ENCODE measurements around the gene PTPRN2. TPM values are rescaled to one million over a fixed set of nuclear protein-coding genes. Genes with fewer than 3 reads are reported as not detected.
"Not testable (repeated sequence)": the region's sequence is repeated elsewhere in the genome, so short reads cannot be mapped to it uniquely, and the experiment has no call there.

The PTPRN2 gene
- total RNA-seq, 1 experiment from 2014 or later = 0.11 TPM

- no peak for DNase-seq (ENCODE audit: low spot score)
- no peak for TF ChIP-seq EZH2 (IDR thresholded peaks at IDR 0.05; ENCODE audit: borderline replicate concordance, low read depth, low read length, poor library complexity, severe bottlenecking)
- TF ChIP-seq, protein P1, sequence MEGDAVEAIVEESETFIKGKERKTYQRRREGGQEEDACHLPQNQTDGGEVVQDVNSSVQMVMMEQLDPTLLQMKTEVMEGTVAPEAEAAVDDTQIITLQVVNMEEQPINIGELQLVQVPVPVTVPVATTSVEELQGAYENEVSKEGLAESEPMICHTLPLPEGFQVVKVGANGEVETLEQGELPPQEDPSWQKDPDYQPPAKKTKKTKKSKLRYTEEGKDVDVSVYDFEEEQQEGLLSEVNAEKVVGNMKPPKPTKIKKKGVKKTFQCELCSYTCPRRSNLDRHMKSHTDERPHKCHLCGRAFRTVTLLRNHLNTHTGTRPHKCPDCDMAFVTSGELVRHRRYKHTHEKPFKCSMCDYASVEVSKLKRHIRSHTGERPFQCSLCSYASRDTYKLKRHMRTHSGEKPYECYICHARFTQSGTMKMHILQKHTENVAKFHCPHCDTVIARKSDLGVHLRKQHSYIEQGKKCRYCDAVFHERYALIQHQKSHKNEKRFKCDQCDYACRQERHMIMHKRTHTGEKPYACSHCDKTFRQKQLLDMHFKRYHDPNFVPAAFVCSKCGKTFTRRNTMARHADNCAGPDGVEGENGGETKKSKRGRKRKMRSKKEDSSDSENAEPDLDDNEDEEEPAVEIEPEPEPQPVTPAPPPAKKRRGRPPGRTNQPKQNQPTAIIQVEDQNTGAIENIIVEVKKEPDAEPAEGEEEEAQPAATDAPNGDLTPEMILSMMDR (conservative IDR thresholded peaks at IDR 0.05; ENCODE audit: low read depth, low read length) = no peak
- Histone ChIP-seq H3K9me3 (ENCODE audit: low read depth, low read length, poor library complexity, severe bottlenecking) (peaks cover 12% of the 10 kb centered on the region), H3K27ac (ENCODE audit: low read depth, low read length, poor library complexity, severe bottlenecking) (no peak overlapping the region), H3K4me1 (ENCODE audit: insufficient read depth, low read length, poor library complexity, severe bottlenecking) (no peaks in the 10 kb centered on the region), H3K27me3 (replicated peaks; ENCODE audit: insufficient read depth, low read depth, low read length, poor library complexity) (no peaks in the 10 kb centered on the region), H3K4me3 (ENCODE audit: low read depth, low read length, poor library complexity, severe bottlenecking) (no peak overlapping the region), H3K36me3 (ENCODE audit: insufficient read depth, low read length, poor library complexity, severe bottlenecking) (no peaks in the 10 kb centered on the region)
- CTCF ChIA-PET = no interaction called here
- intact Hi-C loops (cut with micrococcal nuclease; ENCODE audit: unreplicated experiment) = no loop called here
- BruUV-seq (replicated peaks) = no TSS peak
- POLR2A ChIA-PET (ENCODE audit: low non-redundant PET) = no interaction called here
Measured at GRCh38 chr7:158204453-158204852, 383.2 kb downstream of the PTPRN2 start.

GRCh38 chr7:158203948-158204347 lies 383.7 kb downstream of the PTPRN2 start:
- H3K9me3 ChIP-seq (ENCODE audit: low read depth, low read length, poor library complexity, severe bottlenecking) = peaks cover 12% of the 10 kb centered on the region
- intact Hi-C loops (cut with micrococcal nuclease; ENCODE audit: unreplicated experiment) = not testable (repeated sequence)

GRCh38 chr7:158194365-158194900 lies 393.2 kb downstream of the PTPRN2 start:
- TF ChIP-seq, protein P1 (conservative IDR thresholded peaks at IDR 0.05; ENCODE audit: low read depth, low read length) = no peak
- no peak for TF ChIP-seq EZH2 (IDR thresholded peaks at IDR 0.05; ENCODE audit: borderline replicate concordance, low read depth, low read length, poor library complexity, severe bottlenecking)
- Histone ChIP-seq H3K27me3 (replicated peaks; ENCODE audit: insufficient read depth, low read depth, low read length, poor library complexity) (no peaks in the 10 kb centered on the region), H3K36me3 (ENCODE audit: insufficient read depth, low read length, poor library complexity, severe bottlenecking) (no peaks in the 10 kb centered on the region), H3K4me3 (ENCODE audit: low read depth, low read length, poor library complexity, severe bottlenecking) (no peak overlapping the region), H3K9me3 (ENCODE audit: low read depth, low read length, poor library complexity, severe bottlenecking) (peaks cover 43% of the 10 kb centered on the region), H3K4me1 (ENCODE audit: insufficient read depth, low read length, poor library complexity, severe bottlenecking) (no peaks in the 10 kb centered on the region), H3K27ac (ENCODE audit: low read depth, low read length, poor library complexity, severe bottlenecking) (no peak overlapping the region)
- DNase-seq (ENCODE audit: low spot score) = no peak
- CTCF ChIA-PET = no interaction called here
- intact Hi-C loops (cut with micrococcal nuclease; ENCODE audit: unreplicated experiment) = no loop called here
- no TSS peak for BruUV-seq (replicated peaks)
- POLR2A ChIA-PET (ENCODE audit: low non-redundant PET) = no interaction called here

More at GRCh38 chr7:158203948-158204347, 383.7 kb downstream of the PTPRN2 start:
- CTCF ChIA-PET; H3K4me1 ChIP-seq (ENCODE audit: insufficient read depth, low read length, poor library complexity, severe bottlenecking); DNase-seq (ENCODE audit: low spot score); POLR2A ChIA-PET (ENCODE audit: low non-redundant PET); H3K36me3 ChIP-seq (ENCODE audit: insufficient read depth, low read length, poor library complexity, severe bottlenecking); BruUV-seq (replicated peaks); H3K4me3 ChIP-seq (ENCODE audit: low read depth, low read length, poor library complexity, severe bottlenecking); H3K27ac ChIP-seq (ENCODE audit: low read depth, low read length, poor library complexity, severe bottlenecking); H3K27me3 ChIP-seq (replicated peaks; ENCODE audit: insufficient read depth, low read depth, low read length, poor library complexity): not testable (repeated sequence)

DNA sequence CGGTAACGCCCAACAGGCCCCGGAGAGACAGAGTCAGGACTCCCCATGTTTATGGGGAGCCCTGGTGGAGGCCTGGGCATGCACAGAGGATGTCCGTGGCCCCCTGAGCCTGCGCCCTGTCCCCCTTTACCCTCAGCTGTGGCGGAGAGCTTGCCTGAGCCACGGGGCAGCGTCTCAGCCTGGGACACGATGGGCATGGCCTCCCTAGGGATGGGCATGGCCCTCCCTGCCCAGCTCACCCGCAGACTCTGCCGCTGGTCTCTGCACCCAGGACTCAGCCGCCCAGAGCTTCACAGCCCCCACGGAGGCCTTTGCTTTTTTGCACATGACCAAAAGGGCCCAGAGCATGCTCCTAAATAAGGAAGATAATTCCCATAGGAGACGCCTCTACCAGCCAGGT lies 394.2 kb downstream of the PTPRN2 start:
- BruUV-seq (replicated peaks) = no TSS peak
- Histone ChIP-seq H3K36me3 (ENCODE audit: insufficient read depth, low read length, poor library complexity, severe bottlenecking) (no peaks in the 10 kb centered on the region), H3K4me1 (ENCODE audit: insufficient read depth, low read length, poor library complexity, severe bottlenecking) (no peaks in the 10 kb centered on the region), H3K4me3 (ENCODE audit: low read depth, low read length, poor library complexity, severe bottlenecking) (no peak overlapping the region), H3K9me3 (ENCODE audit: low read depth, low read length, poor library complexity, severe bottlenecking) (peaks cover 45% of the 10 kb centered on the region), H3K27ac (ENCODE audit: low read depth, low read length, poor library complexity, severe bottlenecking) (no peak overlapping the region), H3K27me3 (replicated peaks; ENCODE audit: insufficient read depth, low read depth, low read length, poor library complexity) (no peaks in the 10 kb centered on the region)
- ChIA-PET CTCF (no interaction called here), POLR2A (ENCODE audit: low non-redundant PET) (no interaction called here)
- intact Hi-C loops (cut with micrococcal nuclease; ENCODE audit: unreplicated experiment) = no loop called here
- no peak for DNase-seq (ENCODE audit: low spot score)
- TF ChIP-seq, protein P1 (conservative IDR thresholded peaks at IDR 0.05; ENCODE audit: low read depth, low read length) = no peak
- TF ChIP-seq EZH2 (IDR thresholded peaks at IDR 0.05; ENCODE audit: borderline replicate concordance, low read depth, low read length, poor library complexity, severe bottlenecking) = no peak

Data from A673 (cell line).